Gastroesophageal sphincter (tissue), 3 donors: ENCODE results near the gene ITGA2.

Experiments used
- EP300 ChIP-seq: sonication (generic); formaldehyde crosslinking; IDR thresholded peaks from one replicate; pipeline ENCODE4 v1.6.1; 2017; ENCODE audit warnings: antibody characterized with exemption, mild to moderate bottlenecking
- POLR2A ChIP-seq, 2 donors: fragments of 450-650 bp; IDR thresholded peaks; one replicate each; pipeline ENCODE4 v1.6.1; 2017; ENCODE audit warnings: antibody characterized with exemption in 2 of 2, mild to moderate bottlenecking in 2 of 2, moderate library complexity in 1 of 2
- POLR2AphosphoS5 ChIP-seq: sonication (generic); formaldehyde crosslinking; IDR thresholded peaks from one replicate; pipeline ENCODE4 v1.6.1; 2017; ENCODE audit warnings: antibody characterized with exemption
- TF ChIP-seq, protein P1 (sequence below), 4 experiments: fragments of 200-600 bp in 2 of 4; fragments of 450-650 bp in 2 of 4; sonication (generic) in 1 of 4; IDR thresholded peaks; one replicate each; pipeline ENCODE4 v1.5.1; 2017 to 2019; ENCODE audit warnings: antibody characterized with exemption in 4 of 4, mild to moderate bottlenecking in 2 of 4, moderate library complexity in 2 of 4

DNA sequence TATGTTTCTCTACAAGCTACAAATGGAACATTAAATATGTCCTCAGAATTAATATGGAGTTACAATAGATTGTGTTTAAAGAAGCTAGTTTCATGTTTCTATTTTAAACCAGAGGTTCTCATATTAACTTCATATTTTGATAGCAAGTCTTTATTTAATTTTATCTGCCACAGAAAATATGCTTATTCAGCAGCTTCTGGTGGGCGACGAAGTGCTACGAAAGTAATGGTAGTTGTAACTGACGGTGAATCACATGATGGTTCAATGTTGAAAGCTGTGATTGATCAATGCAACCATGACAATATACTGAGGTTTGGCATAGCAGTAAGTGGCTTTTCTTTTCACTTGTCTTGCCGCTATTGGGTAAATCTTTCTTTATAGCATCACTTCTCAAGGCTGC, 66.2 kb downstream of the ITGA2 start:
- TF ChIP-seq EP300 (no peak), POLR2AphosphoS5 (no peak), POLR2A (IDR thresholded peaks at IDR 0.05) (no peak)
- TF ChIP-seq, protein P1, sequence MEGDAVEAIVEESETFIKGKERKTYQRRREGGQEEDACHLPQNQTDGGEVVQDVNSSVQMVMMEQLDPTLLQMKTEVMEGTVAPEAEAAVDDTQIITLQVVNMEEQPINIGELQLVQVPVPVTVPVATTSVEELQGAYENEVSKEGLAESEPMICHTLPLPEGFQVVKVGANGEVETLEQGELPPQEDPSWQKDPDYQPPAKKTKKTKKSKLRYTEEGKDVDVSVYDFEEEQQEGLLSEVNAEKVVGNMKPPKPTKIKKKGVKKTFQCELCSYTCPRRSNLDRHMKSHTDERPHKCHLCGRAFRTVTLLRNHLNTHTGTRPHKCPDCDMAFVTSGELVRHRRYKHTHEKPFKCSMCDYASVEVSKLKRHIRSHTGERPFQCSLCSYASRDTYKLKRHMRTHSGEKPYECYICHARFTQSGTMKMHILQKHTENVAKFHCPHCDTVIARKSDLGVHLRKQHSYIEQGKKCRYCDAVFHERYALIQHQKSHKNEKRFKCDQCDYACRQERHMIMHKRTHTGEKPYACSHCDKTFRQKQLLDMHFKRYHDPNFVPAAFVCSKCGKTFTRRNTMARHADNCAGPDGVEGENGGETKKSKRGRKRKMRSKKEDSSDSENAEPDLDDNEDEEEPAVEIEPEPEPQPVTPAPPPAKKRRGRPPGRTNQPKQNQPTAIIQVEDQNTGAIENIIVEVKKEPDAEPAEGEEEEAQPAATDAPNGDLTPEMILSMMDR (IDR thresholded peaks at IDR 0.05) = no peak
